ENCODE results near the gene PGS1.
"Not testable (repeated sequence)": the region's sequence is repeated elsewhere in the genome, so short reads cannot be mapped to it uniquely, and the experiment has no call there.

GRCh38 chr17:78466109-78466785 is 87.8 kb downstream of the PGS1 start:
- not testable (repeated sequence) for TF ChIP-seq CTCF (IDR thresholded peaks at IDR 0.05; ENCODE audit: poor library complexity); EZH2 (IDR thresholded peaks at IDR 0.05; ENCODE audit: borderline replicate concordance); EZH2phosphoT487 (IDR thresholded peaks at IDR 0.05; ENCODE audit: low read depth, severe bottlenecking, unreplicated experiment)
